IMR-90 (cell line): ENCODE results near the gene TNFRSF11A. TPM values are rescaled to one million over a fixed set of nuclear protein-coding genes. Genes with fewer than 3 reads are reported as not detected.

Source experiments
- ATAC-seq: fragments of 200-7000 bp; cut with Tn5 transposase; 2 replicates; pipeline ENCODE4 v1.9.1; 2020; ENCODE audit warnings: low read depth, mild to moderate bottlenecking, moderate library complexity
- BruUV-seq: library from RNA; stranded (reverse); fragments of 400-500 nt; replicated peaks from 2 replicates; lab custom pipeline; 2021; lab: Mats Ljungman, UMichigan
- CTCF ChIA-PET: fragments of 300-600 bp; formaldehyde crosslinking; extraction: SDS; loops from one replicate; lab custom pipeline; 2021; ENCODE audit warnings: antibody characterized with exemption; lab: Yijun Ruan, JAX
- POLR2A ChIA-PET: fragments of 300-600 bp; sonication (Branson Sonifier 250); formaldehyde crosslinking; loops from one replicate; lab custom pipeline; 2022; ENCODE audit warnings: antibody characterized with exemption; ENCODE audit not compliant: unreplicated experiment; lab: Charles Lee
- DNase-seq: peaks from one replicate; pipeline ENCODE4 v3.0.0; 2013
- H2AFZ ChIP-seq: replicated peaks from 2 replicates; pipeline ENCODE3; 2013; ENCODE audit warnings: low read length, mild to moderate bottlenecking; ENCODE audit not compliant: poor library complexity
- H2AK5ac ChIP-seq: 2 replicates; pipeline ENCODE4 v1.6.1; 2013; ENCODE audit warnings: low read depth, low read length, inconsistent platforms
- H2AK9ac ChIP-seq: replicated peaks from 2 replicates; pipeline ENCODE3; 2013; ENCODE audit warnings: mild to moderate bottlenecking, low read depth, low read length, moderate library complexity; ENCODE audit not compliant: poor library complexity
- H2BK120ac ChIP-seq: 2 replicates; pipeline ENCODE4 v1.6.1; 2013; ENCODE audit warnings: low read depth, low read length, inconsistent platforms
- H2BK15ac ChIP-seq: 3 replicates; pipeline ENCODE4 v1.6.1; 2013; ENCODE audit warnings: low read depth, low read length, inconsistent platforms
- H2BK20ac ChIP-seq: 2 replicates; pipeline ENCODE4 v1.6.1; 2013; ENCODE audit warnings: low read depth, mild to moderate bottlenecking, inconsistent platforms, low read length, moderate library complexity
- H2BK5ac ChIP-seq: 2 replicates; pipeline ENCODE4 v1.6.1; 2013; ENCODE audit warnings: mild to moderate bottlenecking, low read depth, low read length, inconsistent platforms; ENCODE audit not compliant: poor library complexity, severe bottlenecking
- H3K14ac ChIP-seq: replicated peaks from 2 replicates; pipeline ENCODE4 v1.6.1; 2013; ENCODE audit warnings: low read depth, low read length, inconsistent platforms
- H3K18ac ChIP-seq: 2 replicates; pipeline ENCODE4 v1.6.1; 2013; ENCODE audit warnings: low read depth, low read length, control low read depth
- H3K23ac ChIP-seq: 2 replicates; pipeline ENCODE4 v1.6.1; 2013; ENCODE audit warnings: low read depth, low read length, inconsistent platforms
- H3K27ac ChIP-seq: 2 replicates; pipeline ENCODE4 v1.5.1; 2013; ENCODE audit warnings: mild to moderate bottlenecking, control low read depth, low read length; ENCODE audit not compliant: insufficient read depth
- H3K27me3 ChIP-seq: 2 replicates; pipeline ENCODE4 v1.6.1; 2013; ENCODE audit warnings: low read length; ENCODE audit not compliant: control insufficient read depth, insufficient read depth
- H3K36me3 ChIP-seq: 2 replicates; pipeline ENCODE4 v1.6.1; 2013; ENCODE audit warnings: low read length, mixed read lengths; ENCODE audit not compliant: control insufficient read depth, insufficient read depth
- H3K4ac ChIP-seq: 2 replicates; pipeline ENCODE4 v1.6.1; 2013; ENCODE audit warnings: low read depth, low read length, inconsistent platforms
- H3K4me1 ChIP-seq: 2 replicates; pipeline ENCODE4 v1.6.1; 2013; ENCODE audit warnings: low read length, mixed read lengths; ENCODE audit not compliant: control insufficient read depth, insufficient read depth
- H3K4me2 ChIP-seq: 2 replicates; pipeline ENCODE4 v1.6.1; 2013; ENCODE audit warnings: low read depth, mild to moderate bottlenecking, control low read depth, low read length, moderate library complexity
- H3K4me3 ChIP-seq: 2 replicates; pipeline ENCODE4 v1.5.1; 2013; ENCODE audit warnings: low read depth, mild to moderate bottlenecking, control low read depth, low read length, moderate library complexity; ENCODE audit not compliant: insufficient read depth
- H3K56ac ChIP-seq: 2 replicates; pipeline ENCODE4 v1.6.1; 2013; ENCODE audit warnings: low read length, inconsistent platforms; ENCODE audit not compliant: insufficient read depth; ENCODE audit errors: extremely low read depth
- H3K79me1 ChIP-seq, 2 experiments: 2 replicates each; pipeline ENCODE4 v1.6.1; 2013; ENCODE audit warnings: low read length in 2 of 2, inconsistent platforms in 1 of 2, low read depth in 1 of 2
- H3K9ac ChIP-seq: 2 replicates; pipeline ENCODE4 v1.6.1; 2013; ENCODE audit warnings: low read depth, low read length, control low read depth
- H3K9me1 ChIP-seq: 2 replicates; pipeline ENCODE4 v1.6.1; 2013; ENCODE audit warnings: low read length, inconsistent platforms; ENCODE audit not compliant: insufficient read depth
- H3K9me3 ChIP-seq: 2 replicates; pipeline ENCODE4 v1.6.1; 2013; ENCODE audit warnings: low read length; ENCODE audit not compliant: control insufficient read depth, insufficient read depth
- H4K20me1 ChIP-seq: 2 replicates; pipeline ENCODE4 v1.6.1; 2013; ENCODE audit warnings: low read length, inconsistent platforms; ENCODE audit not compliant: insufficient read depth
- H4K5ac ChIP-seq: 2 replicates; pipeline ENCODE4 v1.6.1; 2013; ENCODE audit warnings: mild to moderate bottlenecking, low read depth, low read length, control low read depth
- H4K8ac ChIP-seq, 2 experiments: 2 replicates each; pipeline ENCODE4 v1.6.1; 2013; ENCODE audit warnings: low read depth in 2 of 2, low read length in 2 of 2, control low read depth in 1 of 2, inconsistent platforms in 1 of 2
- H4K91ac ChIP-seq: 2 replicates; pipeline ENCODE4 v1.6.1; 2013; ENCODE audit warnings: low read depth, low read length, inconsistent platforms; ENCODE audit not compliant: insufficient read depth
- BHLHE40 ChIP-seq: fragments of 150-350 bp; IDR thresholded peaks from 2 replicates; pipeline ENCODE4 v1.6.1; 2016; ENCODE audit warnings: mild to moderate bottlenecking, low read depth, low read length
- CHD1 ChIP-seq: IDR thresholded peaks from 2 replicates; pipeline ENCODE4 v1.6.1; 2012; ENCODE audit warnings: low read depth, low read length, improper control_type of control experiment
- MAFK ChIP-seq: IDR thresholded peaks from 2 replicates; pipeline ENCODE4 v1.6.1; 2012; ENCODE audit warnings: low read depth, low read length, improper control_type of control experiment
- MAZ ChIP-seq: IDR thresholded peaks from 2 replicates; pipeline ENCODE4 v1.6.1; 2012; ENCODE audit warnings: low read depth, mild to moderate bottlenecking, low read length, improper control_type of control experiment, moderate library complexity, borderline replicate concordance
- POLR2A ChIP-seq: IDR thresholded peaks from 2 replicates; pipeline ENCODE4 v1.6.1; 2012; ENCODE audit warnings: mild to moderate bottlenecking, low read depth, low read length
- RAD21 ChIP-seq: IDR thresholded peaks from 2 replicates; pipeline ENCODE4 v1.6.1; 2012; ENCODE audit warnings: low read length, improper control_type of control experiment
- RCOR1 ChIP-seq: IDR thresholded peaks from 2 replicates; pipeline ENCODE4 v1.6.1; 2012; ENCODE audit warnings: mild to moderate bottlenecking, low read length, improper control_type of control experiment; ENCODE audit not compliant: insufficient replicate concordance
- SMC3 ChIP-seq: fragments of 150-350 bp; IDR thresholded peaks from 2 replicates; pipeline ENCODE4 v1.6.1; 2016; ENCODE audit warnings: low read depth, mild to moderate bottlenecking, antibody characterized with exemption, low read length, moderate library complexity
- WGBS, 2 experiments: methylation state at CpG; one replicate each; pipeline versions ENCODE4 v1.1.5 to v1.1.7; 2013; ENCODE audit warnings: missing lambda C conversion rate in 2 of 2; ENCODE audit not compliant: insufficient read length in 1 of 2; ENCODE audit errors: extremely low coverage in 2 of 2; 5-methylcytosine and 5-hydroxymethylcytosine counted together
- dilution Hi-C: fragments of 300-500 bp; cut with HindIII; formaldehyde crosslinking; loops from one replicate; pipeline ENCODE4 v1.14.3; 2018; ENCODE audit warnings: low sequenced_read_pairs; ENCODE audit not compliant: unreplicated experiment
- in situ Hi-C: fragments of 300-500 bp; cut with MboI; formaldehyde crosslinking; loops from 3 replicates; pipeline ENCODE4 v1.14.3; 2019; ENCODE audit warnings: low sequenced_read_pairs, inconsistent platforms, mixed read lengths
- intact Hi-C: fragments of 100-400 bp; cut with micrococcal nuclease; formaldehyde crosslinking; loops from 2 replicates; pipeline ENCODE4 v1.10.0; 2022
- polyA plus RNA-seq, 3 experiments: library from polyadenylated mRNA; depleted of rRNA; stranded (reverse); fragments of >200 nt; gene quantifications; 2 replicates each; pipeline ENCODE4 v1.2.3, GENCODE V29; 2012; ENCODE audit warnings: low replicate concordance in 1 of 3
- total RNA-seq: library from RNA; depleted of rRNA; stranded (reverse); fragments of >200 nt; gene quantifications from 2 replicates; pipeline ENCODE4 v1.2.3, GENCODE V29; 2012
- TF ChIP-seq, protein P1 (sequence below): fragments of 150-350 bp; IDR thresholded peaks from 2 replicates; pipeline ENCODE4 v1.6.1; 2017; ENCODE audit warnings: mild to moderate bottlenecking, antibody characterized with exemption, low read length, low read depth
- TF ChIP-seq, protein P2 (sequence below): fragments of 150-350 bp; IDR thresholded peaks from 2 replicates; pipeline ENCODE4 v1.6.1; 2016; ENCODE audit warnings: low read depth, mild to moderate bottlenecking, low read length, moderate library complexity, borderline replicate concordance
- TF ChIP-seq, protein P3 (sequence below): conservative IDR thresholded peaks from 2 replicates; pipeline ENCODE4 v1.5.1; 2012; ENCODE audit warnings: mild to moderate bottlenecking, low read depth, low read length, improper control_type of control experiment

TNFRSF11A gene
- total and polyA plus RNA-seq, 2 of the 4 experiments (the other 2 are of a cell fraction): under 0.01 TPM; not detected in 1

DNA sequence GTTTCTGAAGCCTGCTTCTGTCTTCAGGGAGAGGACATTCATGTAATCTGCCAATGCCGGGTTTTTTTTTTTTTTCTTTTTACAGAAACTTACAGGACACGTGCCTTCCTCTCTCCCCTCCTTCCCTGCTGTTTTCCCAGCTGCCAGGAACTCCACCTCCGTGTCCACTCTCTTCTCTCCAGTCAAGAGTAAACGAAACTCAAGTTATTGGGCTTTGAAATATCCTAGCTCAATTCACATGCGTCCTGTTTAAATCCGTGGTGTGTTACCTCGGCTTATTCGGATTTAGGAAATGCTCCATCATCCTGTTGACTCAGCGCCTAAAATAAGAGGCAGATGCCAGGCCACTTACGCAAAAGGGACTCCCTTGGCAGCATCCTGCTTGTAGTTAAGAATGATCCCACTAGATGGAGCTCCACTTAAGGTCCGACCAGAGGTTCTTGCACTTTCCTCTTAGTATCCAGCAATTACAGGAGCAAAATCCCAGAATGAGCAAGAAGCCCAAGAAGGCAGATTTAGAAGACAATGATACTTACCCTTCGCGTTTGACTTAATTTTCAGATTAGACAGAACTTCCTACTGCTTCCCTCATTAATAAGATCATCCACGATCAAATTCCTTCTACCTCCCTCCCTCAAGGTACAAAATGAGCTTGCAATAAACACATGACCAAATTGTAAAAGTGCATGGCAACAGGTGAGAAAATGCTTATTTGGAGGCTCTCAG is 100.5 kb downstream of the TNFRSF11A start (continued):
- TF ChIP-seq, protein P1, sequence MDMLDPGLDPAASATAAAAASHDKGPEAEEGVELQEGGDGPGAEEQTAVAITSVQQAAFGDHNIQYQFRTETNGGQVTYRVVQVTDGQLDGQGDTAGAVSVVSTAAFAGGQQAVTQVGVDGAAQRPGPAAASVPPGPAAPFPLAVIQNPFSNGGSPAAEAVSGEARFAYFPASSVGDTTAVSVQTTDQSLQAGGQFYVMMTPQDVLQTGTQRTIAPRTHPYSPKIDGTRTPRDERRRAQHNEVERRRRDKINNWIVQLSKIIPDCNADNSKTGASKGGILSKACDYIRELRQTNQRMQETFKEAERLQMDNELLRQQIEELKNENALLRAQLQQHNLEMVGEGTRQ: no peak; the same call in 1 of the 2 replicates

DNA sequence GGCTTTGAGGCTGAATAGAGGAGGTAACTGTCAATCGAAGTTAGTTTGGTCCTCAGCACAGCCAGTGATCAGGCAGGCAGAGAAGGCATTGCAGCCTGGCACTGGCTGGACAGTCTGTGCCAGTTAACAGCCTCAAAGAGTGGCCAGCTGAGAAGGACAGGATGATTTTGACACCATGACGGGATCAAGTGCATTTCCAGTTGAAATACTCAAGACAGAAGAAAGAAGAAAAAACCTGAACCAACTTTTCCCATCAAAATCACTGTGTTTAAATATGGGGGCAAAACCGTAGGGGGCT is 101.0 kb downstream of the TNFRSF11A start:
- no peaks in the 10 kb centered on the region for H4K20me1 ChIP-seq
- no peak overlapping the region for H2AK5ac ChIP-seq
- no peak overlapping the region for H4K5ac ChIP-seq
- H2BK120ac ChIP-seq: no peak overlapping the region
- CTCF ChIA-PET: interaction anchor here (1.0 to 1.9 kb wide), 10 partner anchors 9 to 553 kb away, joined by 3 to 14 read pairs (median 4); partner anchors contain the start of gene ZCCHC2
- intact Hi-C loops: no loop called here
- no peak overlapping the region for H4K8ac ChIP-seq
- WGBS, 2 experiments: no CpG with 5 or more reads among the region's 3 CpGs
- H2BK20ac ChIP-seq: no peak overlapping the region
- H3K27ac ChIP-seq: no peak overlapping the region
- H3K14ac ChIP-seq: no peak overlapping the region
- no peak overlapping the region for H2AK9ac ChIP-seq
- H2BK15ac ChIP-seq: no peak overlapping the region
- dilution Hi-C loops: no loop called here
- POLR2A ChIA-PET: no interaction called here
- no peaks in the 10 kb centered on the region; the same call in 1 of the 2 replicates for H3K9me3 ChIP-seq
- peaks cover 13% of the 10 kb centered on the region for H3K27me3 ChIP-seq
- no peaks in the 10 kb centered on the region for H3K79me1 ChIP-seq
- H2BK5ac ChIP-seq: no peak overlapping the region
- BruUV-seq: no TSS peak
- ATAC-seq: no peak
- H3K4me3 ChIP-seq: no peak overlapping the region
- no peak overlapping the region for H3K9ac ChIP-seq
- no peak overlapping the region for H3K4me2 ChIP-seq
- no peak overlapping the region for H3K18ac ChIP-seq
- no peaks in the 10 kb centered on the region for H3K9me1 ChIP-seq
- in situ Hi-C loops: loop anchor here (5.0 kb wide), 1 partner anchor 556 kb away; no protein-coding TSS in a partner anchor
- H3K56ac ChIP-seq: no peak overlapping the region
- H3K4ac ChIP-seq: no peak overlapping the region
- no peak overlapping the region for H3K23ac ChIP-seq
- no peak for DNase-seq
- H3K36me3 ChIP-seq: no peaks in the 10 kb centered on the region
- no peak overlapping the region for H4K91ac ChIP-seq
- H3K4me1 ChIP-seq: peaks cover under 1% of the 10 kb centered on the region; the same call in 1 of the 2 replicates
- H2AFZ ChIP-seq: no peak overlapping the region
- TF ChIP-seq POLR2A (no peak), RAD21 (no peak), BHLHE40 (no peak), SMC3 (no peak), RCOR1 (no peak), CHD1 (no peak), MAZ (no peak), MAFK (no peak)
- TF ChIP-seq, protein P2, sequence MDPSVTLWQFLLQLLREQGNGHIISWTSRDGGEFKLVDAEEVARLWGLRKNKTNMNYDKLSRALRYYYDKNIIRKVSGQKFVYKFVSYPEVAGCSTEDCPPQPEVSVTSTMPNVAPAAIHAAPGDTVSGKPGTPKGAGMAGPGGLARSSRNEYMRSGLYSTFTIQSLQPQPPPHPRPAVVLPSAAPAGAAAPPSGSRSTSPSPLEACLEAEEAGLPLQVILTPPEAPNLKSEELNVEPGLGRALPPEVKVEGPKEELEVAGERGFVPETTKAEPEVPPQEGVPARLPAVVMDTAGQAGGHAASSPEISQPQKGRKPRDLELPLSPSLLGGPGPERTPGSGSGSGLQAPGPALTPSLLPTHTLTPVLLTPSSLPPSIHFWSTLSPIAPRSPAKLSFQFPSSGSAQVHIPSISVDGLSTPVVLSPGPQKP: no peak
- TF ChIP-seq, protein P1: no peak
- TF ChIP-seq, protein P3, sequence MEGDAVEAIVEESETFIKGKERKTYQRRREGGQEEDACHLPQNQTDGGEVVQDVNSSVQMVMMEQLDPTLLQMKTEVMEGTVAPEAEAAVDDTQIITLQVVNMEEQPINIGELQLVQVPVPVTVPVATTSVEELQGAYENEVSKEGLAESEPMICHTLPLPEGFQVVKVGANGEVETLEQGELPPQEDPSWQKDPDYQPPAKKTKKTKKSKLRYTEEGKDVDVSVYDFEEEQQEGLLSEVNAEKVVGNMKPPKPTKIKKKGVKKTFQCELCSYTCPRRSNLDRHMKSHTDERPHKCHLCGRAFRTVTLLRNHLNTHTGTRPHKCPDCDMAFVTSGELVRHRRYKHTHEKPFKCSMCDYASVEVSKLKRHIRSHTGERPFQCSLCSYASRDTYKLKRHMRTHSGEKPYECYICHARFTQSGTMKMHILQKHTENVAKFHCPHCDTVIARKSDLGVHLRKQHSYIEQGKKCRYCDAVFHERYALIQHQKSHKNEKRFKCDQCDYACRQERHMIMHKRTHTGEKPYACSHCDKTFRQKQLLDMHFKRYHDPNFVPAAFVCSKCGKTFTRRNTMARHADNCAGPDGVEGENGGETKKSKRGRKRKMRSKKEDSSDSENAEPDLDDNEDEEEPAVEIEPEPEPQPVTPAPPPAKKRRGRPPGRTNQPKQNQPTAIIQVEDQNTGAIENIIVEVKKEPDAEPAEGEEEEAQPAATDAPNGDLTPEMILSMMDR: no peak
